Activated T-helper 2 cell treated with anti-CD3 and anti-CD28 coated beads, Interferon-gamma antibody, Interleukin-2, Interleukin-4, amounts not matched to agents 10 μg/mL and 5 μg/mL and 100 μg/mL, durations not matched to agents 14 hours and 24 hours and 36 hours (primary cell): ENCODE measurements around the gene PGM2. TPM values are rescaled to one million over a fixed set of nuclear protein-coding genes. Genes with fewer than 3 reads are reported as not detected.

Experiments used
- DNase-seq: peaks from one replicate; pipeline ENCODE4 v3.0.0; 2021; ENCODE audit warnings: low spot score
- H3K27ac Mint-ChIP-seq: one replicate; pipeline ENCODE4 v1.8.0; 2021; ENCODE audit warnings: mixed read lengths
- H3K27me3 Mint-ChIP-seq: one replicate; pipeline ENCODE4 v1.8.0; 2021; ENCODE audit warnings: low read depth, mixed read lengths
- H3K36me3 Mint-ChIP-seq: one replicate; pipeline ENCODE4 v1.8.0; 2021; ENCODE audit warnings: low read depth, mixed read lengths
- H3K4me1 Mint-ChIP-seq: one replicate; pipeline ENCODE4 v1.8.0; 2021; ENCODE audit warnings: low read depth, mixed read lengths
- H3K4me3 Mint-ChIP-seq: one replicate; pipeline ENCODE4 v1.8.0; 2021; ENCODE audit warnings: low read depth, mild to moderate bottlenecking, moderate library complexity, mixed read lengths
- H3K9me3 Mint-ChIP-seq: one replicate; pipeline ENCODE4 v1.8.0; 2021; ENCODE audit warnings: mixed read lengths
- intact Hi-C: fragments of 100-400 bp; cut with micrococcal nuclease; formaldehyde crosslinking; loops from one replicate; pipeline ENCODE4 v1.15.1; 2023
- total RNA-seq: library from RNA; stranded (reverse); gene quantifications from 2 replicates; pipeline ENCODE4 v1.2.3, GENCODE V29; 2022

Gene PGM2
- total RNA-seq, 1 donor from 2014 or later, result 52.5 TPM

- peaks cover 5% of the 10 kb centered on the region for H3K36me3 Mint-ChIP-seq
- peaks cover 38% of the 10 kb centered on the region for H3K4me1 Mint-ChIP-seq
- no peak overlapping the region for H3K4me3 Mint-ChIP-seq
- no peak for DNase-seq
- no peaks in the 10 kb centered on the region for H3K27me3 Mint-ChIP-seq
- no peak overlapping the region for H3K27ac Mint-ChIP-seq
- H3K9me3 Mint-ChIP-seq, result no peaks in the 10 kb centered on the region
- intact Hi-C loops, result loop anchor here (10.0 kb wide), 2 partner anchors 210 to 770 kb away; partner anchors contain the start of genes KLF3 and RELL1
Observed at GRCh38 chr4:37895271-37895670, 68.8 kb downstream of the PGM2 start.

GRCh38 chr4:37896206-37896860, 69.8 kb downstream of the PGM2 start:
- Mint-ChIP-seq H3K4me3 (no peak overlapping the region), H3K9me3 (no peaks in the 10 kb centered on the region), H3K27me3 (no peaks in the 10 kb centered on the region), H3K27ac (no peak overlapping the region), H3K4me1 (peaks cover 40% of the 10 kb centered on the region), H3K36me3 (peaks cover 5% of the 10 kb centered on the region)
- intact Hi-C loops, result loop anchor here (10.0 kb wide), 2 partner anchors 212 to 768 kb away; partner anchors contain the start of genes KLF3 and RELL1
- DNase-seq, result no peak

GRCh38 chr4:37902212-37902611, 75.7 kb downstream of the PGM2 start:
- Mint-ChIP-seq H3K27me3 (no peaks in the 10 kb centered on the region), H3K9me3 (no peaks in the 10 kb centered on the region), H3K27ac (no peak overlapping the region), H3K36me3 (peaks cover 27% of the 10 kb centered on the region), H3K4me3 (no peak overlapping the region), H3K4me1 (peaks cover 12% of the 10 kb centered on the region)
- no peak for DNase-seq
- intact Hi-C loops, result no loop called here

- H3K4me1 Mint-ChIP-seq, result peaks cover 9% of the 10 kb centered on the region
- peaks cover 34% of the 10 kb centered on the region for H3K36me3 Mint-ChIP-seq
- no peak overlapping the region for H3K4me3 Mint-ChIP-seq
- no peaks in the 10 kb centered on the region for H3K27me3 Mint-ChIP-seq
- no peaks in the 10 kb centered on the region for H3K9me3 Mint-ChIP-seq
- DNase-seq, result no peak
- intact Hi-C loops, result no loop called here
- no peak overlapping the region for H3K27ac Mint-ChIP-seq
Observed at GRCh38 chr4:37902738-37903693, 76.5 kb downstream of the PGM2 start.

- H3K4me3 Mint-ChIP-seq, result no peak overlapping the region
- no peaks in the 10 kb centered on the region for H3K9me3 Mint-ChIP-seq
- H3K4me1 Mint-ChIP-seq, result peaks cover 9% of the 10 kb centered on the region
- no peaks in the 10 kb centered on the region for H3K27me3 Mint-ChIP-seq
- no peak for DNase-seq
- H3K27ac Mint-ChIP-seq, result no peak overlapping the region
- H3K36me3 Mint-ChIP-seq, result peaks cover 38% of the 10 kb centered on the region
- intact Hi-C loops, result no loop called here
Observed at GRCh38 chr4:37903901-37904300, 77.4 kb downstream of the PGM2 start.

DNA sequence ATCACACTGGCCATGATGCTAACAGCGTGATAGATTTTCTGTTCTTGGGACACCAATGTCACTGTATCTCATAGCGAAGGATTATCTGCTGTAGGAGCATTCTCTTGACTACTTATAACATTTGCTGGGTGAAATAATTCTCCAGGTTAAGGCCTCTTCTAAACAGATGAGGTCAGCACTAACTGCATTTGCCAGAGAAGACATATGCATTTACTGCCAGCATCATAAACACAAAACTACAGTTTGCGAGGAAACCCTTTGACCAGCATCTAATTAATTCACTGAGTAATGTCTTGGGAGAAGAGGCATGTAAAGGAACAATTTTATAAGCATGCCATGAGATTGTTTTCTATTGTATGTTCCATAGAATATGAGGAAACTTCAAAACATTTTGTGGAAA, 78.3 kb downstream of the PGM2 start:
- peaks cover 33% of the 10 kb centered on the region for H3K36me3 Mint-ChIP-seq
- H3K9me3 Mint-ChIP-seq, result no peaks in the 10 kb centered on the region
- no peak overlapping the region for H3K4me3 Mint-ChIP-seq
- H3K27ac Mint-ChIP-seq, result no peak overlapping the region
- intact Hi-C loops, result no loop called here
- no peaks in the 10 kb centered on the region for H3K27me3 Mint-ChIP-seq
- no peak for DNase-seq
- peaks cover 7% of the 10 kb centered on the region for H3K4me1 Mint-ChIP-seq

DNA sequence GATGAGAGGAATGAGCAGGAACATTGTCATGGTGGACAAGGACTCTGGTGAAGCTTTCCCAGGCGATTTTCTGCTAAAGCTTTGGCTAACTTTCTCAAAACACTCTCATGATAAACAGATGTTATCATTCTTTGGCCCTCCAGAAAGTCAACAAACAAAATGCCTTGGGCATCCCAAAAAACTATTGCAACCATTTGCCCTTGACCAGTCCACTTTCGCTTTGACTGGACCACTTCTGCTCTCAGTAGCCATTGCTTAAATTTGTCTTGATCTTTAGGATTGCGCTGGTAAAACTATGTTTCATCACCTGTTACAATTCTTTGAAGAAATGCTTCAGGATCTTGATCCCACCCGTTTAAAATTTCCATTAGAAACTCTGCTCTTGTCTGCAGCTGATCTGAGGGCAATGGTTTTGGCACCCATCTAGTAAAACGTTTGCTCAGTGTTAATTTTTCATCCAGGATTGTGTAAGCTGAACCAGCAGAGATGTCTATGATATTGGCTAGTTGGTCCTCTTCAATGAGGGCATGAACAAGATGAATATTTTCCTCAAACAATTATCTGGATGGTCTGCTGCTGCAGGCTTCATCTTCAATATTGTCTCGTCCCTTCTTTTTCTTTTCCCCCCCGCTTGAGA, 79.2 kb downstream of the PGM2 start:
- H3K4me3 Mint-ChIP-seq, result no peak overlapping the region
- H3K36me3 Mint-ChIP-seq, result peaks cover 33% of the 10 kb centered on the region
- no peak overlapping the region for H3K27ac Mint-ChIP-seq
- no peaks in the 10 kb centered on the region for H3K9me3 Mint-ChIP-seq
- no peaks in the 10 kb centered on the region for H3K27me3 Mint-ChIP-seq
- DNase-seq, result no peak
- intact Hi-C loops, result no loop called here
- H3K4me1 Mint-ChIP-seq, result peaks cover 5% of the 10 kb centered on the region

DNA sequence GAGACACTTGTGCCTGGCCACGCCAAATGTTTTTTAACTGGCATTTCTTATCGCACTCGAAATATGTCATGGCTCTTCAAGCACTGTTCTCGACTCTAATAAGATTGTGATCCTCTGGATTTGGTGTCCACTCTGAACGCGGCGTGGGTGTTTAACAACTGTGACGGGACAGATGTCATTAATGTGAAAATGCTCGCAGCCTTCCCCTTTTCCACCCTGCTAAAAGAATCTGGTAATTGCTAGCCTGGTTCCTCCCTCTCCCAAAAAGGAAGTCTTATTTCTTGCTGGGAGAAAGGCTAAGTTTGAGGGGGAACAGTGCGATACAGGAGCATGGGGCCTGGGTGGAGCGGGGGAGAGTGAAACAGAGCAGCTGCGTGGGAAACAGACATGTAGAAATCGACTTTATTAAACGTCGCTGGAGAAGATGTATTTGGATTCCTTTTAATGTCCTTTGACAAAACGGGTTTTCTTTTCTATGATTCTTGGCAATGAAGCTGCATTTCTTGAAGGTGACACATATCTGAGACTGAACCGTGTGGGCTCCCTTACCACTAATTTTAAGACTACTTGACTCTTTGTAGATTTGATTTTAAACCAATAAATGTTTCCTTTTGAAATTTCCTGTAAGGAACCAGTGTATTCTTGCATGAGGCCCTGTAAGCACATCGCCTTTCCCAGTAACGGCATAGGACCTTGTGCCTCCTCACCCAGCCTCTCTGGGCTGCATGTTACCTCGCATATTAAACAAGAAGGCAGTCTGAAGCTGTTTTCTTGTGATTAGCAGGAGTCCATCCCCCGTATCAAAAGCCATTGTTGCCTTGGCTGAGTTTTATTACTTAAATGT, 82.2 kb downstream of the PGM2 start:
- DNase-seq, result no peak
- Mint-ChIP-seq H3K9me3 (no peaks in the 10 kb centered on the region), H3K27me3 (no peaks in the 10 kb centered on the region), H3K27ac (no peak overlapping the region), H3K4me3 (no peak overlapping the region), H3K36me3 (peaks cover 22% of the 10 kb centered on the region), H3K4me1 (peaks cover 1% of the 10 kb centered on the region)
- intact Hi-C loops, result no loop called here

DNA sequence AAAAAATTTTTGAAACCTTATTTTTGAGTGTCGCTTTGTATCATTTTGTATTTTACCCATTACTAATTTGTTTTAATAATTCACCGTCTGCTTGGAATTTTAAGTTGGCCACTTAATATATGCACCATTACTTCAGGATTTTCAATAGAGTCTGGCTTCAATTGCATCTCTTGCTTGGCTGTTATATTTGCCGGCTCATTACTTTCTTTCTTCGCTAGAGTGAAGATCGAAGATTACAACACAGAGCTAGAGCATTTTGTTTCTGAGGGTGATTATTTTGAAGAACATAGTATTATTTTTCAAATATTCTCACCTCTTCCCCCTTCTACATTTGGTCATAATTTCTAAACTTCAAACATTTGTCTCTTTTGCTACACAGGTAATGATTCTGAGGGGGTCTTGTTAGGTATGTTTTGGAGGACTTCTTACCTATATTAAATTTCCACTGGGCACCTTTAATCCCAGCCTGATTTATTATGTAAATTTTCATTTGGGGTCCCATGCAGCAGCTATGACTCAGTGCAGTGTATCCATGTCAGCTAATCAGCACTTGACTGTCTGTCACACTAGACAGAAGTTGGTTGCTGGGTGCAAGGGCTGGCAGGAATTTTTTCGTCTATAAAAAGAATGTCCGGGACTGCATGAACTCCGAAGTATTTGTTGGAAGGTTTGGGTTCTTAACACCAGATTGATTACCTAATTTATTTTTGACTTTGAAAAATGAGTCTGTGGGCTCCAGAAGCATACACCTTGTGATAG, 83.0 kb downstream of the PGM2 start:
- H3K4me1 Mint-ChIP-seq, result peaks cover 1% of the 10 kb centered on the region
- no peak for DNase-seq
- no peak overlapping the region for H3K4me3 Mint-ChIP-seq
- no peak overlapping the region for H3K27ac Mint-ChIP-seq
- no peaks in the 10 kb centered on the region for H3K27me3 Mint-ChIP-seq
- peaks cover 21% of the 10 kb centered on the region for H3K36me3 Mint-ChIP-seq
- intact Hi-C loops, result no loop called here
- no peaks in the 10 kb centered on the region for H3K9me3 Mint-ChIP-seq

- Mint-ChIP-seq H3K27me3 (no peaks in the 10 kb centered on the region), H3K36me3 (peaks cover 21% of the 10 kb centered on the region), H3K4me1 (peaks cover 1% of the 10 kb centered on the region), H3K4me3 (no peak overlapping the region), H3K9me3 (no peaks in the 10 kb centered on the region), H3K27ac (no peak overlapping the region)
- intact Hi-C loops, result no loop called here
- no peak for DNase-seq
Observed at GRCh38 chr4:37910091-37910486, 83.6 kb downstream of the PGM2 start.
